HG03520 (cell line): ENCODE data around the gene PDCD4.

Source experiments
- ATAC-seq: cut with Tn5 transposase; IDR thresholded peaks from one replicate; pipeline ENCODE4 v1.9.1; 2021; ENCODE audit warnings: mild to moderate bottlenecking, moderate library complexity; ENCODE audit not compliant: unreplicated experiment

The PDCD4 gene

GRCh38 chr10:110871298-110872084 is at the start of gene PDCD4:
PDCD4 (plus strand) TSS chr10:110871928; CDS start chr10:110876028, 4,100 bp downstream.
- ATAC-seq, result peak; percentile 68

DNA sequence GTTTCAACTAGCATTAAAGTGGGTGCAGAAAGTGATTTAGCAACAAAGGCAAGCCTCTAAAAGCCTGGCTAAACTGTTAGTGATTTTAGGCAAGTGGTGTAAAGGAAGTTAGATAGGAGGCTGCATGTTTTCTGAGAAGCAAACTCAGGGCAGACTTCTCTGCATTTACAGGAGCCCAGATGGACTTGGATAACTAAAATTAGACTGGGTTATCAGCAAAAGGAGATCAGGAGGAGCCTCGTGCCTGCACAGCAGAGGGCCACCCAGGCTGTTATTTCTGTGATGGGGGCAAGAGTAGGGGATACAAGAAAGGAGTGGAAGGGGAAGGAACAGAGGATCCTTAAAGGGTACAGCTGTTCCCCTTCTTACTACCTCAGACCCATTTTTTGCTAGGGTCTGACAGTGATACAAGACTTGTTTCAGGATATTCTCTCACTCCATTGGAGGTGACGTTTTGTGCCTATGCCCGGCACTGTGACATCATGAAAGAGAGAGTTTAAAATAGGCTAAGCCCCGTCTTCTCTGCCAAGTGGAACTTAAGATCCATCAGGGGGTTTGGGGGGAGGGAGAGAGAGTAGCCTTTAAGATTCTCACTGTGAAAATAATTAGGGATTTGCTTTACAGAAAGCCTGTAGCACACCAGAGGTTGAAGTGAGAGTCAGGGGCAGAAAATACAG is 49.6 kb upstream of the PDCD4 start:
- no peak for ATAC-seq

- ATAC-seq, result no peak
Measured at GRCh38 chr10:110822712-110823311, 48.9 kb upstream of the PDCD4 start.

- ATAC-seq, result no peak
Measured at GRCh38 chr10:110824152-110824441, 47.6 kb upstream of the PDCD4 start.

DNA sequence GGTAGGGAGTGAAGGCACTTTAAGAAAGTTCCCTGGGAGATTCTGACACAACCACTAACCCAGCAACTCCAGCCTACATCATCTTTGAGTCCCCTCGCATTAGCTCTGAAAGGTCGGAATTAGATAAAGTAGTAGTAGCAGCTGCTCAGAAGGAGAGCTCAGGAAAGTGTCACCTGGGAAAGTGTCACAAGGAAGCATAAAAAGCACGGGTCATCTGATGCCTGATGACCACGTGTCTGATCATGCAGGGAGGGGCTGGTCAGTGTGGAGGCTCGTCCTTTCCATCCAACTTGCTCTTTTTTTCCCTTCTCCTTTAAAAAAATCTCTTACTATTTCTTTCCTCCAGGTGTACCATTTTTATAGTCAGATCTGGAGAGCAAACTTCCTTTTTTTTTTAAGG is 47.1 kb upstream of the PDCD4 start:
- no peak for ATAC-seq

DNA sequence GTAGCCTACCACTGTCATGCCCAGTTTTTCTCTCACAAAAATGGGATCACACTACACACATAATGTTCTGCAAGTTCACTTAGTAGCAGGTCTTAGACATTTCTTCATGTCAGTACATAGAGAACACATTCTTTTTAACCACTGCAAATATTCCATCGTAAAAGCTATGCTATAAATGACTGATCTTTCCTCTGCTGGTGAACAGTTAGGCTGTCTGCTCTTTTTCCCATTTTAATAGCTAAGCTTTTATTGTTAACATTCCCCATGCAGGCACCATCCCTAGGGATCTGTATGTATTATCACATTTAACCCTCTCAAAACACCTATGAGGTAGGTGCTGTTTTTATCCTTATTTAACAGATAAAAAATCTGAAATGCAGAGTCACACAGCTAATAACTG is 46.2 kb upstream of the PDCD4 start:
- ATAC-seq, result no peak

DNA sequence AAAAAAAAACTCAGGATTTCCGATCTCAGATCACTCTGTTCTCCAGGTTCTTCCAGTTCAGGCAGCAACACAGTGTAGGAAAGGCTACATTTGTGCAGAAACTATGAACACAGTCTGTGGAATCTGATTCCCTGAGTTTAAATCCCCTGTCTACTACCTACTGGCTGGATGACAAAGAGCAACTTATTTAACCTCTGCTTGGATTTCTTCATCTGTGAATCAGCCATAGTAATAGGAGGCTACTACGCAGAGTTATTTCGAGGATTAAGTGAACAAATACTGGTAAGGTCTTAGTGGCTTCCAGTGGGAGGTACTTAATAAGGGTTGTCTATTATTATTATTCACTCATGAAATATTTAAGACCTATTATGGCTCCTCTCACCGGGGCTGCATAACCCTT is 44.3 kb upstream of the PDCD4 start:
- no peak for ATAC-seq

DNA sequence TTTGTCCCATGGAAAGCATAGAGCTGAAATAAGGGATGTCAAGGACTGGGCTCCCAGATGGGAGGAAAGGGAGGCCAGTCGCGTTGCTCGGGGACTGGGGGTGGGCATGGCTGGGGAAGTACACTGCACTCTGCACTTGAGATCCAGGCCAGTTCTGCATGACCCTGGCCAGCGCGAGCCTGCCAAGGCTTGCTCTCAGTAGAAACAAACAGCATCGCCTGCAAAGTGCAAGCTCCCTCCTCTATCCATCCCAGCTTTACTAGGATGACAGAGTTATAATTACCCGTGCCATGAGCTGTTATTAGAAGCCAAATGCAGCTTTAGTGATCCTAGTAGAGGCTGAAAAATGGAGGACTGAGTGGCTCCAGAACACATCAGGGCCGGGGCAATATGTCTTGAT is 43.9 kb upstream of the PDCD4 start:
- no peak for ATAC-seq

DNA sequence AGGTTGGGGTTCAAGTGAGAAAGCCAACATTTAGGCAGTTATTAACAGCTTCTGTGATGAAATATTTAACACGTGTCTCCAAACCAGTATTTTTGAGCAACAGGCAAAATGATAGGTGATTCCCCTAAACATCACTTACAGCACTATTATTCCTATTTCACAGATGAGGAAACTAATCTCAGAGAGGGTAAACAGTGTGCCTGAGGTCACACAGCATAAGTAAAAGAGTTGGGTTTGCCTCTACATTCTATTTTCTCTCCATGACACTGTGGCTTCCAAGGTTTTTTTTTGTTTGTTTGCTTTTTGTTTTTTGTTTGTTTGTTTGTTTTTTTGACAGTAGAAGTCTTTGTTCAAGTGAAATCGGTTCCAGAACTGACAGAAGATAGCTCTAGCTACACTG is 43.2 kb upstream of the PDCD4 start:
- no peak for ATAC-seq

GRCh38 chr10:110829721-110830410 is 41.9 kb upstream of the PDCD4 start:
- no peak for ATAC-seq

DNA sequence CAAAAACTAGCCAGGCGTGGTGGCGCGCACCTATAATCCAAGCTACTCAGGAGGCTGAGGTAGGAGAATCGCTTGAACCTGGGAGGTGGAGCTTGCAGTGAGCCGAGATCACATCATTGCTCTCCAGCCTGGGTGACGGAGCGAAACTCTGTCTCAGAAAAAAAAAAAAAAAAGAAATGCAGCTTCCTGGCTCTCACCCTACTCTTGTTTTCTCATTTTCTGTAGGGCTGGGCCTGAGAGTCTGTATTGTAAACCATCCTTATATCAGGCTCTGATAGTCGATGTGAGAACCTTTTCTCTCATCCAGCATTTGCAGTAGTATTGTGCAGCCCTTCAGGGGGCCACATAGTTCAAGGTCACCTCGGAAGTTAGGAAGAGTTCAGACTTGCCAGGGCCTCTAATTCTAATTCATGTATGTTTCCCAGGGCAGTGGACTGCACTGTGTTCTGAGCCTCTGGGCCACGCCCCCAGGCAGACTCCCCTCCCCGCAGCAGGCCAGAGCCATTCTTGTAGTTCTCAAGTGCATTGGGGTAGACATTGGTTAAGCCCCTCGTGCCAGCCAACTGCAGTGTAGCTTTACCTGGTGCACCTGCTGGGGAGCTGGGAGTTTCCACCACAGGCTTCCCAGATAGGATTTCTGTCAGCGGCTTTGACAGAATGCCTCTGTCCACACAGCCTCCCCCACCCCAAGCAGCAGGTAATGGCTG is 38.3 kb upstream of the PDCD4 start:
- no peak for ATAC-seq

DNA sequence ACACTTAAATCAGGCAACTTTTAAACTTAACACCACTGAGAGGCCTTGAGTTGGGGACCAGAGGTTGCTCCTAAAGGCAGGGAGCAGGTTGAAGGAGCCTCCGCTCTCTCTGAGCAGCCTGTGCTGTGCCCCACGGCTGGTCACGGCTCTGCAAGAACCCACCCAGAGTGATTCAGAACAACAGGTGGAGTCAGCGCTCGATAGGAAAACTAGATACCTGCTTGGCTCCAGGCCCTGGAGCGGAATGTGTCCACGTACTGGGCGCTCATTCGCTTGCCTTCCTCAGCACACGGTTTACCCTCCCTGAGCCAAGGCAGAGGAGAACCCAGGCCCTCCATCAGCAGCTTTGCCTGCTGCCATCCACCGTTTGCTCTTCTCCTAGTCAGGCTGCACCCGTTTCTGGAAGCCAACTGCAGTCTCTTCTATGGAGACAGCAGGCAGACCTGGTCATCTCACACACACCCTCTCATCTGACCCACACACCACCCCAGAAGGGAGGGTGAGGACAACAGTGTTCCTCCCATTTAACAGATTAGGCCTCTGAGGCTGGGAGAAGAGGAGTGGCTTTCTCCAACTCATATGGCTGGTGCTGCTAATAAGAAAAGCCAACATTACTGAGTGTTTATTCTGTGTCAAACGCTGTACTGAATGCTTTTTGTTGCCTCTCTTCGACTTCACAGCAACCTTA is 37.6 kb upstream of the PDCD4 start:
- no peak for ATAC-seq

DNA sequence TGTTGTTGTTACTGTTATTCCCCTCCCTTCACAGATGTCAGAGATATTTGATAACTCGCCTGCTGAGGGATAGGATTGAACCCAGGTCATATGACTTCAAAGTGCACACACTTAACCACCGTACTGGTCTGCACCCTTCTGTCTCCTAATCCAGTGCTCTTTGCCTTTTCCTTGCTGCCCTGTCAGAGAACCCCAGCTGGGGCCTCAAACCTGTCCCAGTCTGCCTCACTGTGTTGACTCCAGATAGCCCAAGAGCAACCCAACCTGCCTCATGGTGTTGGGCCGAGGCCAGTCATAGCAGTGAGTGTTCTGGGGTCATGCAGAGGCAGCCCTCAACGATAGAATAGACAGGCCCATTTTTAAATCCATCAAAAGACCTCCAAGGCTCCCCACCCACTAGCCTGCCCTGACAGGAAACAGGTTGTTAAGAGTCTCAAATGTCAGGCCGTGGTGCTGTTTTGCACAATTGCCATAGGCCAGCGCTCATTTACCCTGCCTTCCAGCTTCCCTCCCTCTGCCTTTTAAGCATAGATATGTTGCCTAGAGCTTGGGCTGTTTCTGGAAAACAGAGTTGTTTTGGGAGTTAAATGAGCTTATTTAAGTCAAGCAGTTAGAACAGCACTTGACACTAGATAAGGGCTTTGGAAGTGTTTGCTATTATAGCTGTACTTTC is 37.0 kb upstream of the PDCD4 start:
- ATAC-seq, result no peak

- ATAC-seq, result no peak
Measured at GRCh38 chr10:110835841-110836240, 35.9 kb upstream of the PDCD4 start.

DNA sequence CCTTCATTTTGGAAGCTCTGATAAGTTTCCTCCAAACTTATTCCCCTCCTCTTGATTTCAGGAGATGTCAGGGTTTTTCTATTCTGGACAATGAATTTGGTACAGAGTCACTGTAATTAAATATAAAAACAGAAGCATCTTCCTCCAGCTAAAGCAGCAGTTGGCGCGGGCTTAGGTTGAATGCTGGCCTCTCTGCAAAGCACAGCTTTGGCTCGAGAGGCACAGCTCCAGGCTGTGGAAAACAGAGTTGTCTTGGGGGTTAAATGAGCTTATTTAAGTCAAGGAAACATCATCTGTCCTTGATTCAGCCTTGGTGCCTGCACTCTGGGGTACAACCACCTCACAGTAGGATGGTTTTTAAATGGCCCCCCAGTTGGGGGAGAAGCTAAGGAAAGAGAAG is 35.0 kb upstream of the PDCD4 start:
- no peak for ATAC-seq

GRCh38 chr10:110837418-110838171 is 34.1 kb upstream of the PDCD4 start:
- ATAC-seq, result no peak

DNA sequence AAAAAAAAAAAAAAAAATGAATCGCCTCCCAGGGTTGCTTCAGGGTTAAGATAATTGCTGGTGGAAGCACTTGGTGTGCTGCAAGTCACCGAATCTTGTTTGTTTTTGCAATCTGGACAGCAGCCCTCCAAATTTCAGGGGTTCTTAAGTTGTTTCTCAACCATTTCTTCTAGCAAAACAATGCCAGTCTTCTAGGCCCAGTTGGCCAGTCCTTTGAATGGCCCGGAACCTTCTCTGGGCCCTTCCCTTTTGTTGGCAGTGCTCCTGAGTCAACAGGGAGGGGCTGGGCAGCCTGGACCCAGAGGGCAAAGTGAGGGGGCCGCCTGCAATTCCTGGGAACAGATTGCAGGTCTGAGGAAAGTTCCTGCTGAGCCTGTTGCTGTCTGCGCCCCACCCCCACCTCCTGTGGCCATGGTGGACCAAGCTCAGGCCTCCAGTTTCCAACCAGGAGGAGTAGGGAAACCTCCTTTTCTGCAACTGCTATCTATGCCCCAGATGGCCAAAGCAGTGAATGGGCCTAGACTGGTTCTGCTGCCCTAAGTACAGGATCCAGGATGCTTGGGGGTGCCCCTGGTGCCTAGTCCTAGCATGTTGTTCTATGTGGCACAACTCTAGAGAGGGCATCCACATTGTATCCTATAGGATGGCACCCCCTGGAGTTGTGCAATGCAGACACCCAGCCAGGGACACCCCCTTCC is 31.4 kb upstream of the PDCD4 start:
- no peak for ATAC-seq

GRCh38 chr10:110840923-110841428 is 30.8 kb upstream of the PDCD4 start:
- ATAC-seq, result no peak
